Keratinocyte (primary cell): ENCODE measurements around the gene TFDP1.

Source experiments
- CTCF ChIP-seq, 3 experiments: IDR thresholded peaks in 1 of 3; conservative IDR thresholded peaks in 1 of 3; optimal IDR thresholded peaks in 1 of 3; 2 replicates in 2 of 3; 3 replicates in 1 of 3; pipeline versions ENCODE3 to v1.5.1; 2011; ENCODE audit warnings: low read length in 3 of 3, mild to moderate bottlenecking in 3 of 3, moderate library complexity in 2 of 3, control low read depth in 1 of 3, inconsistent platforms in 1 of 3; ENCODE audit not compliant: insufficient read depth in 2 of 3; ENCODE audit errors: extremely low read depth in 1 of 3
- EZH2 ChIP-seq: IDR thresholded peaks from one replicate; pipeline ENCODE4 v1.6.1; 2012; ENCODE audit warnings: inconsistent platforms, mild to moderate bottlenecking, low read length, moderate library complexity

DNA sequence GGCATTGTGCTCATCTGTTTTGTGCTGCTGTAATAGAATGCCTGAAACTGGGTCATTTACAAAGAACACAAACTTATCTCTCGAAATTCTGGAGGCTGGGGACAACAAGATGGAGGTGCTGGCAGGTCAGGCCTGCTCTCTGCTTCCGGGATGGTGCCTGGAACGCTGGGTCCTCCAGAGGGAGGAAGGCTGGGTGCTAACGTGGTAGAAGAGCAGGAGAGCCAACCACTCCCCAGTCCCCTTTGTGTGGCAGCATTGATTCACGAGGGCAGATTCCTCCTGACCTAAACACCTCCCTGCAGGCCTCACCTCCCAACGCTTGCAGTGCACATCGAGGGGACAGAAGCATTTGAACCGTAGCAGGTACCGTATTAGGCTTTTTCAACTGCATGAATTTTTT is 34.1 kb upstream of the TFDP1 start:
- TF ChIP-seq CTCF (optimal IDR thresholded peaks at IDR 0.05 in 1 of 3, IDR thresholded peaks at IDR 0.05 in 1 of 3, conservative IDR thresholded peaks at IDR 0.05 in 1 of 3; ENCODE audit: extremely low read depth in 1 of 3, insufficient read depth in 2 of 3, low read length in 3 of 3) (no peak), EZH2 (no peak)
